ENCODE results near the gene TRAM2. TPM values are rescaled to one million over a fixed set of nuclear protein-coding genes. Genes with fewer than 3 reads are reported as not detected.

TRAM2 gene
- total and polyA plus RNA-seq, 2 donors (not counting 3 experiments of a cell fraction or from before 2014, with no cell fraction given) = 85.7 to 98.6 TPM

DNA sequence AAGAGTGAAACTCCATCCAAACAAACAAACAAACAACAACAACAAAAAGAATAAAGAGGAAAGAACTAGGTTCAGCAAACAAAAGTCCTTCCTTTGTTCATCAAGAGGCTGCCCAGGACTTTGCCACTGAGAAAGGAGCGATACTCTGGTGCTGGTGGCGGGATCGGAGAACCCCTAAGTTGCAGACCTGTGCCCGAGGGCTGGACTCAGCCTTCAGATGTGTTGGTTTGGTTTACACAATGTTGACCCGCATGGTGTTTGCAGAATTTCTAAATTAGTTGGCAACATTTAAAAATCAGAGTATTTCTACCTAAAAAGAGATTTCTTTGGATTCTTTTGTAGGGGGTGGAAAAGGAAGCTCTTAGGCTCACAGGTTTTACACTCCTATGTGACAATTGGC lies 42.5 kb downstream of the TRAM2 start:
- intact Hi-C loops (cut with micrococcal nuclease) = no loop called here
- H2AFZ ChIP-seq (ENCODE audit: low read depth, low read length) = no peak overlapping the region
- no peak overlapping the region for H3K4me2 ChIP-seq (ENCODE audit: insufficient read depth, low read length)
- no peaks in the 10 kb centered on the region for H3K27me3 ChIP-seq (ENCODE audit: control insufficient read depth in 2 of 2, insufficient read depth in 2 of 2, low read length in 2 of 2)
- no peak for FAIRE-seq
- dilution Hi-C loops (cut with MboI; ENCODE audit: extremely low pct_ligation_motif_present, low sequenced_read_pairs) = loop anchor here (25.0 kb wide), 1 partner anchor 122 kb away; the partner anchor contains the start of gene EFHC1
- peaks cover 65% of the 10 kb centered on the region for H3K4me1 ChIP-seq (ENCODE audit: control insufficient read depth, extremely low read depth, insufficient read depth, low read length)
- no peaks in the 10 kb centered on the region for H3K9me1 ChIP-seq (replicated peaks; ENCODE audit: control insufficient read depth, extremely low read depth, insufficient read depth, low read length)
- H3K27ac ChIP-seq (ENCODE audit: insufficient read depth, low read depth, low read length) = peak overlapping the region; percentile 64
- H3K9me3 ChIP-seq (replicated peaks; ENCODE audit: control insufficient read depth, insufficient read depth, low read length) = no peaks in the 10 kb centered on the region
- peaks cover 58% of the 10 kb centered on the region for H3K79me2 ChIP-seq (ENCODE audit: control insufficient read depth, insufficient read depth, low read length)
- POLR2A ChIA-PET = interaction anchor here (0.9 kb wide), 1 partner anchor 10 kb away, joined by 4 read pairs; no protein-coding TSS in a partner anchor
- DNase-seq (ENCODE audit: low read depth, low spot score) = no peak
- TF ChIP-seq JUN (IDR thresholded peaks at IDR 0.05; ENCODE audit: borderline replicate concordance, insufficient read depth, insufficient read length, low read depth) = no peak
- no peak for TF ChIP-seq FOS (IDR thresholded peaks at IDR 0.05; ENCODE audit: borderline replicate concordance, insufficient read depth, low read length)
- no peaks in the 10 kb centered on the region for H4K20me1 ChIP-seq (replicated peaks; ENCODE audit: control insufficient read depth, extremely low read depth, insufficient read depth, low read length)
- TSS peak; percentile 5 for BruUV-seq (replicated peaks)
- H3K36me3 ChIP-seq (ENCODE audit: control insufficient read depth in 2 of 2, extremely low read depth in 1 of 2, insufficient read depth in 2 of 2, low read length in 2 of 2) = peaks cover 4 to 10% of the 10 kb centered on the region in 2 experiments
- no peak overlapping the region for H3K4me3 ChIP-seq (replicated peaks in 1 of 3; ENCODE audit: insufficient read depth in 1 of 3, low read depth in 1 of 3, low read length in 3 of 3)
- H3K9ac ChIP-seq (replicated peaks; ENCODE audit: extremely low read depth, insufficient read depth, low read length) = no peak overlapping the region
- CTCF ChIA-PET = interaction anchor here (0.7 to 2.7 kb wide), 6 partner anchors 10 to 127 kb away, joined by 3 to 11 read pairs (median 4); no protein-coding TSS in a partner anchor

DNA sequence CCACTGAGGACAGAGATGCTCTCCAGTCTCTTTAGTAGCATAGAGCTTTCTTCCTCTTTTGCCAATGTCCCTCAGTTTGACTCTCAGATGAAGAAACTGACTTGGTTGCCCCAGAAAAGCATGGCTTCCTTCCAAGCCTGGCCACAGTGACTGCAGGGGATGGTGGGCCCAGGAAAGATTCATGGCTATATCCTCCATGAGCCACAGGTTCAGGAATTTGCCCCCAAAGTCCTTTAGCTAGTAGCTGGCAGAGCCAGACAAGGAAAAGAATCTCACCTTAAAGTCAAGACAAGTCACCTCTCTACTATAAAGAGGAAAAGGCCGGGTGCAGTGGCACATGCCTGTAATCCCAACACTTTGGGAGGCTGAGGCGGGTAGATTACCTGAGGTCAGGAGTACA lies 43.4 kb downstream of the TRAM2 start:
- ChIA-PET POLR2A (no interaction called here), CTCF (interaction anchor here (1.7 kb wide), 1 partner anchor 9 kb away, joined by 4 read pairs; no protein-coding TSS in a partner anchor)
- Histone ChIP-seq H3K4me2 (ENCODE audit: insufficient read depth, low read length) (no peak overlapping the region), H4K20me1 (replicated peaks; ENCODE audit: control insufficient read depth, extremely low read depth, insufficient read depth, low read length) (no peaks in the 10 kb centered on the region), H2AFZ (ENCODE audit: low read depth, low read length) (no peak overlapping the region), H3K4me1 (ENCODE audit: control insufficient read depth, extremely low read depth, insufficient read depth, low read length) (peaks cover 56% of the 10 kb centered on the region), H3K36me3 (ENCODE audit: control insufficient read depth in 2 of 2, extremely low read depth in 1 of 2, insufficient read depth in 2 of 2, low read length in 2 of 2) (peaks cover 4 to 10% of the 10 kb centered on the region in 2 experiments), H3K9me3 (replicated peaks; ENCODE audit: control insufficient read depth, insufficient read depth, low read length) (no peaks in the 10 kb centered on the region), H3K9me1 (replicated peaks; ENCODE audit: control insufficient read depth, extremely low read depth, insufficient read depth, low read length) (no peaks in the 10 kb centered on the region), H3K4me3 (replicated peaks in 1 of 3; ENCODE audit: insufficient read depth in 1 of 3, low read depth in 1 of 3, low read length in 3 of 3) (no peak overlapping the region), H3K9ac (replicated peaks; ENCODE audit: extremely low read depth, insufficient read depth, low read length) (no peak overlapping the region), H3K27ac (ENCODE audit: insufficient read depth, low read depth, low read length) (no peak overlapping the region), H3K79me2 (ENCODE audit: control insufficient read depth, insufficient read depth, low read length) (peaks cover 49% of the 10 kb centered on the region), H3K27me3 (ENCODE audit: control insufficient read depth in 2 of 2, insufficient read depth in 2 of 2, low read length in 2 of 2) (no peaks in the 10 kb centered on the region)
- BruUV-seq (replicated peaks) = no TSS peak
- FAIRE-seq (no peak), DNase-seq (ENCODE audit: low read depth, low spot score) (no peak)
- TF ChIP-seq EZH2 (IDR thresholded peaks at IDR 0.05; ENCODE audit: borderline replicate concordance, low read depth, low read length, severe bottlenecking) (no peak), GATA2 (IDR thresholded peaks at IDR 0.05; ENCODE audit: insufficient read depth, insufficient read length, low read depth, low read length) (no peak), POLR2AphosphoS5 (IDR thresholded peaks at IDR 0.05; ENCODE audit: insufficient read depth, low read depth, low read length) (peak; percentile 15), JUN (IDR thresholded peaks at IDR 0.05; ENCODE audit: borderline replicate concordance, insufficient read depth, insufficient read length, low read depth) (no peak)
- TF ChIP-seq, protein P1, sequence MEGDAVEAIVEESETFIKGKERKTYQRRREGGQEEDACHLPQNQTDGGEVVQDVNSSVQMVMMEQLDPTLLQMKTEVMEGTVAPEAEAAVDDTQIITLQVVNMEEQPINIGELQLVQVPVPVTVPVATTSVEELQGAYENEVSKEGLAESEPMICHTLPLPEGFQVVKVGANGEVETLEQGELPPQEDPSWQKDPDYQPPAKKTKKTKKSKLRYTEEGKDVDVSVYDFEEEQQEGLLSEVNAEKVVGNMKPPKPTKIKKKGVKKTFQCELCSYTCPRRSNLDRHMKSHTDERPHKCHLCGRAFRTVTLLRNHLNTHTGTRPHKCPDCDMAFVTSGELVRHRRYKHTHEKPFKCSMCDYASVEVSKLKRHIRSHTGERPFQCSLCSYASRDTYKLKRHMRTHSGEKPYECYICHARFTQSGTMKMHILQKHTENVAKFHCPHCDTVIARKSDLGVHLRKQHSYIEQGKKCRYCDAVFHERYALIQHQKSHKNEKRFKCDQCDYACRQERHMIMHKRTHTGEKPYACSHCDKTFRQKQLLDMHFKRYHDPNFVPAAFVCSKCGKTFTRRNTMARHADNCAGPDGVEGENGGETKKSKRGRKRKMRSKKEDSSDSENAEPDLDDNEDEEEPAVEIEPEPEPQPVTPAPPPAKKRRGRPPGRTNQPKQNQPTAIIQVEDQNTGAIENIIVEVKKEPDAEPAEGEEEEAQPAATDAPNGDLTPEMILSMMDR (IDR thresholded peaks at IDR 0.05; ENCODE audit: extremely low read depth in 1 of 2, insufficient read depth in 1 of 2, low read depth in 1 of 2, low read length in 2 of 2) = no peak
- intact Hi-C loops (cut with micrococcal nuclease) (no loop called here), dilution Hi-C loops (cut with MboI; ENCODE audit: extremely low pct_ligation_motif_present, low sequenced_read_pairs) (loop anchor here (25.0 kb wide), 1 partner anchor 121 kb away; the partner anchor contains the start of gene EFHC1)

Measured in endothelial cell of umbilical vein (primary cell).